Measurements from ENCODE around the gene LZTR1.
"Not testable (repeated sequence)": the region's sequence is repeated elsewhere in the genome, so short reads cannot be mapped to it uniquely, and the experiment has no call there.

LZTR1 gene

GRCh38 chr22:20940904-20941385, 41.2 kb upstream of the LZTR1 start:
- DNase-seq (ENCODE audit: extremely low read depth, low read depth) = no peak
- TF ChIP-seq CTCF (IDR thresholded peaks at IDR 0.05; ENCODE audit: low read depth, low read length) = no peak

- DNase-seq (ENCODE audit: extremely low read depth, low read depth) = not testable (repeated sequence)
Observed at GRCh38 chr22:20942203-20942902, 39.7 kb upstream of the LZTR1 start.

- no peak for TF ChIP-seq CTCF (IDR thresholded peaks at IDR 0.05; ENCODE audit: low read depth, low read length)
- DNase-seq (ENCODE audit: extremely low read depth, low read depth) = no peak
Observed at GRCh38 chr22:20943104-20943933, 38.8 kb upstream of the LZTR1 start.

GRCh38 chr22:20944042-20944441, 38.1 kb upstream of the LZTR1 start:
- TF ChIP-seq CTCF (IDR thresholded peaks at IDR 0.05; ENCODE audit: low read depth, low read length) = no peak
- DNase-seq (ENCODE audit: extremely low read depth, low read depth) = no peak

- no peak for DNase-seq (ENCODE audit: extremely low read depth, low read depth)
- TF ChIP-seq CTCF (IDR thresholded peaks at IDR 0.05; ENCODE audit: low read depth, low read length) = no peak
Observed at GRCh38 chr22:20945578-20945934, 36.5 kb upstream of the LZTR1 start.

GRCh38 chr22:20946080-20946986, 35.8 kb upstream of the LZTR1 start:
- no peak for DNase-seq (ENCODE audit: extremely low read depth, low read depth)
- no peak for TF ChIP-seq CTCF (IDR thresholded peaks at IDR 0.05; ENCODE audit: low read depth, low read length)

GRCh38 chr22:20946991-20947390, 35.1 kb upstream of the LZTR1 start:
- no peak for TF ChIP-seq CTCF (IDR thresholded peaks at IDR 0.05; ENCODE audit: low read depth, low read length)
- DNase-seq (ENCODE audit: extremely low read depth, low read depth) = no peak

Data from AG09319 (cell line).